K562 (cell line): ENCODE measurements around the gene KDF1. TPM values are rescaled to one million over a fixed set of nuclear protein-coding genes. Genes with fewer than 3 reads are reported as not detected.

Source experiments
- CREM ChIP-seq: IDR thresholded peaks from 2 replicates; pipeline ENCODE4 v1.6.1; 2014; ENCODE audit warnings: antibody characterized with exemption, low read depth
- DMBX1 ChIP-seq: fragments of 250-450 bp; sonication (Bioruptor Pico); IDR thresholded peaks from 2 replicates; pipeline ENCODE4 v1.8.0; 2022; ENCODE audit warnings: inconsistent platforms, mild to moderate bottlenecking, moderate library complexity, borderline replicate concordance
- FOXA3 ChIP-seq, 2 experiments: fragments of 450-650 bp in 1 of 2; sonication (generic) in 1 of 2; formaldehyde crosslinking; IDR thresholded peaks in 1 of 2; conservative IDR thresholded peaks in 1 of 2; 2 replicates each; pipeline versions ENCODE4 v1.4.0 to v1.8.0; 2020 to 2022; ENCODE audit warnings: mild to moderate bottlenecking in 2 of 2, missing genetic modification reagents in 1 of 2
- FOXJ2 ChIP-seq: fragments of 200-800 bp; sonication (Bioruptor generic); IDR thresholded peaks from 2 replicates; pipeline ENCODE4 v1.6.1; 2016; ENCODE audit warnings: missing genetic modification characterization, missing compliant biosample characterization
- KLF10 ChIP-seq: fragments of 250-450 bp; sonication (Bioruptor Pico); IDR thresholded peaks from 2 replicates; pipeline ENCODE4 v1.6.1; 2021; ENCODE audit warnings: matching md5 sums
- L3MBTL2 ChIP-seq: fragments of 450-650 bp; IDR thresholded peaks from 2 replicates; pipeline ENCODE4 v1.6.1; 2016; ENCODE audit warnings: mild to moderate bottlenecking, moderate library complexity
- MNT ChIP-seq, 2 experiments: fragments of 450-650 bp; conservative IDR thresholded peaks; 2 replicates each; pipeline ENCODE4 v1.6.1; 2017; ENCODE audit warnings: mild to moderate bottlenecking in 2 of 2, moderate library complexity in 2 of 2
- MTA3 ChIP-seq: fragments of 450-650 bp; formaldehyde crosslinking; IDR thresholded peaks from 2 replicates; pipeline ENCODE4 v1.6.1; 2017; ENCODE audit warnings: mild to moderate bottlenecking, borderline replicate concordance
- NR2C2 ChIP-seq, 2 experiments: fragments of 200-800 bp in 1 of 2; sonication (Bioruptor generic) in 1 of 2; sonication (generic) in 1 of 2; formaldehyde crosslinking in 1 of 2; IDR thresholded peaks; 2 replicates each; pipeline versions ENCODE4 v1.6.1 to v1.8.0; 2016 to 2022; ENCODE audit warnings: mild to moderate bottlenecking in 1 of 2, missing compliant biosample characterization in 1 of 2, missing genetic modification characterization in 1 of 2, missing genetic modification reagents in 1 of 2
- NUFIP1 ChIP-seq: fragments of 450-650 bp; IDR thresholded peaks from 2 replicates; pipeline ENCODE4 v1.6.1; 2018; ENCODE audit not compliant: partially characterized antibody
- POLR2G ChIP-seq: fragments of 200-400 bp; formaldehyde crosslinking; IDR thresholded peaks from 2 replicates; pipeline ENCODE4 v1.6.1; 2017; ENCODE audit warnings: low read depth, mild to moderate bottlenecking, antibody characterized with exemption, low read length, moderate library complexity
- SLC30A9 ChIP-seq: fragments of 250-450 bp; sonication (Bioruptor Pico); IDR thresholded peaks from 2 replicates; pipeline ENCODE4 v1.8.0; 2022; ENCODE audit warnings: mild to moderate bottlenecking, moderate library complexity
- U2AF1 ChIP-seq: fragments of 200-400 bp; formaldehyde crosslinking; optimal IDR thresholded peaks from 2 replicates; pipeline ENCODE3; 2017; ENCODE audit warnings: mild to moderate bottlenecking, low read depth, low read length, moderate library complexity
- WHSC1 ChIP-seq: IDR thresholded peaks from one replicate; pipeline ENCODE4 v1.6.1; 2012; ENCODE audit warnings: low read length, control low read depth, inconsistent platforms
- ZFX ChIP-seq: sonication (generic); formaldehyde crosslinking; IDR thresholded peaks from 2 replicates; pipeline ENCODE4 v1.8.0; 2022; ENCODE audit warnings: mild to moderate bottlenecking, missing genetic modification reagents, moderate library complexity
- ZNF518B ChIP-seq: fragments of 250-450 bp; sonication (Bioruptor Pico); IDR thresholded peaks from 2 replicates; pipeline ENCODE4 v1.5.0; 2021; ENCODE audit warnings: mild to moderate bottlenecking, moderate library complexity
- polyA plus RNA-seq, 8 experiments: library from polyadenylated mRNA; depleted of rRNA in 4 of 8; stranded (reverse) in 5 of 8; unstranded in 3 of 8; fragments of >200 nt; fragmentation: Nextera tagmentation in 2 of 8; fragmentation: Illumina TruSeq in 1 of 8; extraction: Ambion mirVana in 2 of 8; extraction: Trizol in 1 of 8; gene quantifications; 2 replicates each; pipeline versions ENCODE4 v1.2.1 to v1.2.3, GENCODE V29; 2011 to 2014; ENCODE audit warnings: inconsistent platforms in 1 of 8, missing spikeins in 1 of 8
- total RNA-seq, 7 experiments: library from RNA; depleted of rRNA in 6 of 7; stranded (reverse); fragments of >200 nt in 6 of 7; fragmentation: Illumina TruSeq in 2 of 7; extraction: Trizol in 2 of 7; gene quantifications; 2 replicates each; pipeline versions ENCODE4 v1.2.1 to v1.2.3, GENCODE V29; 2011 to 2021; ENCODE audit warnings: low replicate concordance in 1 of 7
- TF ChIP-seq, protein P1 (sequence below): fragments of 250-450 bp; sonication (Bioruptor Pico); IDR thresholded peaks from 2 replicates; pipeline ENCODE4 v1.5.1; 2021; ENCODE audit warnings: mild to moderate bottlenecking
- TF ChIP-seq, protein P2 (sequence below): sonication (generic); formaldehyde crosslinking; IDR thresholded peaks from 2 replicates; pipeline ENCODE4 v1.8.0; 2022; ENCODE audit warnings: missing genetic modification reagents, mild to moderate bottlenecking, borderline replicate concordance

The KDF1 gene
- total and polyA plus RNA-seq, 9 of the 15 experiments (the other 6 are each of a cell fraction or from before 2014, with no cell fraction given) = 0.38 to 1.9 (median 0.83) TPM

GRCh38 chr1:26913754-26914619, 46.3 kb downstream of the KDF1 start, which contains the start of gene NR0B2 (continued):
- TF ChIP-seq NR2C2 (CRISPR knock-in tag; IDR thresholded peaks at IDR 0.05) (no peak), NR2C2 (tag; IDR thresholded peaks at IDR 0.05) (peak; percentile 77), ZFX (peak; percentile 97), WHSC1 (peak; percentile 59), SLC30A9 (CRISPR knock-in tag) (no peak), U2AF1 (no peak), KLF10 (CRISPR knock-in tag) (no peak), FOXJ2 (tag) (0 out of 2 replicates have a peak, but pooled peaks have one; percentile 10), NUFIP1 (no peak), L3MBTL2 (peak; percentile 66), MNT (conservative IDR thresholded peaks at IDR 0.05) (0 out of 4 replicates have a peak, but pooled peaks have one; percentile 17 to 20), FOXA3 (CRISPR knock-in tag; conservative IDR thresholded peaks at IDR 0.05 in 1 of 2, IDR thresholded peaks at IDR 0.05 in 1 of 2) (peak; percentile 84 to 87), ZNF518B (CRISPR knock-in tag) (no peak), CREM (peak; percentile 37; the same call in 1 of the 2 replicates), POLR2G (peak; percentile 46; the same call in 1 of the 2 replicates), DMBX1 (CRISPR knock-in tag) (peak; percentile 73; the same call in 1 of the 2 replicates), MTA3 (peak; percentile 77; the same call in 1 of the 2 replicates)
- TF ChIP-seq, protein P1, sequence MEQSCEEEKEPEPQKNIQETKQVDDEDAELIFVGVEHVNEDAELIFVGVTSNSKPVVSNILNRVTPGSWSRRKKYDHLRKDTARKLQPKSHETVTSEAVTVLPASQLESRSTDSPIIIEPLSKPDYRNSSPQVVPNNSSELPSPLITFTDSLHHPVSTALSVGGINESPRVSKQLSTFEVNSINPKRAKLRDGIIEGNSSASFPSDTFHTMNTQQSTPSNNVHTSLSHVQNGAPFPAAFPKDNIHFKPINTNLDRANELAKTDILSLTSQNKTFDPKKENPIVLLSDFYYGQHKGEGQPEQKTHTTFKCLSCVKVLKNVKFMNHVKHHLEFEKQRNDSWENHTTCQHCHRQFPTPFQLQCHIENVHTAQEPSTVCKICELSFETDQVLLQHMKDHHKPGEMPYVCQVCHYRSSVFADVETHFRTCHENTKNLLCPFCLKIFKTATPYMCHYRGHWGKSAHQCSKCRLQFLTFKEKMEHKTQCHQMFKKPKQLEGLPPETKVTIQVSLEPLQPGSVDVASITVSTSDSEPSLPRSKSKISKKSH (CRISPR knock-in tag) = no peak
- TF ChIP-seq, protein P2, sequence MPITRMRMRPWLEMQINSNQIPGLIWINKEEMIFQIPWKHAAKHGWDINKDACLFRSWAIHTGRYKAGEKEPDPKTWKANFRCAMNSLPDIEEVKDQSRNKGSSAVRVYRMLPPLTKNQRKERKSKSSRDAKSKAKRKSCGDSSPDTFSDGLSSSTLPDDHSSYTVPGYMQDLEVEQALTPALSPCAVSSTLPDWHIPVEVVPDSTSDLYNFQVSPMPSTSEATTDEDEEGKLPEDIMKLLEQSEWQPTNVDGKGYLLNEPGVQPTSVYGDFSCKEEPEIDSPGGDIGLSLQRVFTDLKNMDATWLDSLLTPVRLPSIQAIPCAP (CRISPR knock-in tag) = no peak
